ENCODE measurements around the gene RILPL2. TPM values are rescaled to one million over a fixed set of nuclear protein-coding genes. Genes with fewer than 3 reads are reported as not detected.
"Not testable (repeated sequence)": the region's sequence is repeated elsewhere in the genome, so short reads cannot be mapped to it uniquely, and the experiment has no call there.

The RILPL2 gene
- total RNA-seq, 1 donor from 2014 or later, result 2.1 TPM

- intact Hi-C loops (cut with micrococcal nuclease), result no loop called here
- ATAC-seq (no peak), DNase-seq (no peak)
Observed at GRCh38 chr12:123453165-123453564, 16.7 kb upstream of the RILPL2 start.

GRCh38 chr12:123452276-123452550, 15.7 kb upstream of the RILPL2 start:
- DNase-seq; ATAC-seq; intact Hi-C loops (cut with micrococcal nuclease): not testable (repeated sequence)

GRCh38 chr12:123450636-123451035, 14.2 kb upstream of the RILPL2 start:
- ATAC-seq (no peak), DNase-seq (no peak)
- intact Hi-C loops (cut with micrococcal nuclease), result no loop called here

DNA sequence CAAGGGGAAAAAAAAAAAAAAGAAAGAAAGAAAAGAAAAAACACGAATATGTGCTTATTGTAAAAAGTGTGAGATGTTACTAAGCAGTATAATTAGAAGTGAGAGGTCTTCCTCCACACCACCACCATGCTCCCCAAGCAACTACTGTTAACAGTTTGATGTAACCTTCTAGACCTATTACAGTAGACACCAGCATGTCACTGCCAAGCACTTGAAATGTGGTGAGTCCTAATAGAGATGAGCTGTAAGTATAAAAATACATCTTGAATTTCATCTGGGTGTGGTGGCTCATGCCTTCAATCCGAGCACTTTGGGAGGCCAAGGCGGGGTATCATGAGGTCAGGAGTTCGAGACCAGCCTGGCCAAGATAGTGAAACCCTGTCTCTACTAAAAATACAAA, 13.4 kb upstream of the RILPL2 start:
- intact Hi-C loops (cut with micrococcal nuclease), result no loop called here
- ATAC-seq (no peak), DNase-seq (no peak)

GRCh38 chr12:123449249-123449733, 12.8 kb upstream of the RILPL2 start:
- intact Hi-C loops (cut with micrococcal nuclease), result no loop called here
- ATAC-seq, result no peak

GRCh38 chr12:123446333-123446713, 9.8 kb upstream of the RILPL2 start:
- ATAC-seq (no peak), DNase-seq (no peak)
- intact Hi-C loops (cut with micrococcal nuclease), result no loop called here

More at GRCh38 chr12:123449249-123449733, 12.8 kb upstream of the RILPL2 start:
- no peak for DNase-seq

- DNase-seq (peak; percentile 40), ATAC-seq (peak; percentile 69)
- intact Hi-C loops (cut with micrococcal nuclease), result no loop called here
Observed at GRCh38 chr12:123445388-123446332, 9.2 kb upstream of the RILPL2 start.

- DNase-seq (no peak), ATAC-seq (peak; percentile 11)
- intact Hi-C loops (cut with micrococcal nuclease), result no loop called here
Observed at GRCh38 chr12:123444092-123445026, 7.9 kb upstream of the RILPL2 start.

DNA sequence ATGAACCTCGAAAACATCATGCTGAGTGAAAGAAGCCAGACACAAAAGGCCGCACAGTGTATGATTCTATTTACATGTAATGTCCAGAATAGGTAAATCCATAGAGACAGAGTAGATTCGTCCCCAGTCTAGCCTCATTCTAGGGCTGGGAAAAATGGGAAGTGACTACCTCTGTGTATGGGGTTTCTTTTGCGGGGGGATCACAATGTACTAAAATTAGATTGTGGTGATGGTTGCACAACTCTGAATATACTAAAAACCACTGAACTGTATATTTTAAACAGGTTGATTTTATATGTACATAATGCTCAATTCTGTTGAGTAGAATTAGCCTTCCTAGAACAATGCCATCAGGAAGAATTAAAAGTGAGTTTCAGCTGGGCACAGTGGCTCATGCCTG, 6.3 kb upstream of the RILPL2 start:
- ATAC-seq, result no peak

DNA sequence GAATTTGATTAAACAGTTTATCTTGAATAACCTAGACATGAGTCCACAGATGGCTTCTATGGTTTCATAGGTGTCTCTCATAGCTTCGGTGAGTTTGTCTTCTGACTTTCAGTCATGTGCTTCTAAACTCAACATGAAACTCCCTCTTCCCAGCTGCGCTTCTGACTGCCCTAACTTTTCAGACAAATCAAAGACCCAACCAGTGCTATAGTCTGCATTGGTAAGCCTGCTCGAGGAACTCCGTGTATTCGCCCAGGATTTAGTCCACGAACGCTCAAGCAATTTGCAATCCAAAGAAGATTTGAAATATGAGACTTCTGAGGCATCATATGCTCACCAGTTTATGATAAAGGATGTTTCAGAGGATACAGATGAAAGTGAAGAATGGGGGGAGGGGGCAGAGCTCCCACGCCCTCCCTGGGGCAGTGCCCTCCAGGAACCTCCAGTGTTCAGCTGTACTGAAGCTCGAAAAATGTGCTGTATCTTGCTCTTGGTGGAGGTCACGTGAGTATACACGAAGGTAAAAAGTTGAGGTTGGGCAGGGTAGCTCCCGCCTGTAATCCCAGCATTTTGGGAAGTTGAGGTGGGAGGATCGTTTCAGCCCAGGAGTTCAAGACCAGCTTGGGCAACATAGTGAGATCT, 5.2 kb upstream of the RILPL2 start:
- DNase-seq (no peak), ATAC-seq (no peak)
- intact Hi-C loops (cut with micrococcal nuclease), result no loop called here

More for the DNA sequence above, 6.3 kb upstream of the RILPL2 start:
- intact Hi-C loops (cut with micrococcal nuclease), result no loop called here
- no peak for DNase-seq

GRCh38 chr12:123435636-123436016, 858 bp downstream of the RILPL2 start:
- intact Hi-C loops (cut with micrococcal nuclease), result no loop called here
- ATAC-seq (no peak), DNase-seq (no peak)

- intact Hi-C loops (cut with micrococcal nuclease), result no loop called here
- no peak for DNase-seq
- no peak for ATAC-seq
Observed at GRCh38 chr12:123433615-123434014, 2.9 kb downstream of the RILPL2 start.

GRCh38 chr12:123431951-123432817, 4.3 kb downstream of the RILPL2 start:
- intact Hi-C loops (cut with micrococcal nuclease); DNase-seq; ATAC-seq: not testable (repeated sequence)

GRCh38 chr12:123429101-123429500, 7.4 kb downstream of the RILPL2 start:
- DNase-seq; ATAC-seq; intact Hi-C loops (cut with micrococcal nuclease): not testable (repeated sequence)

- DNase-seq (no peak), ATAC-seq (no peak)
- intact Hi-C loops (cut with micrococcal nuclease), result no loop called here
Observed at GRCh38 chr12:123428591-123428990, 7.9 kb downstream of the RILPL2 start.

- intact Hi-C loops (cut with micrococcal nuclease), result no loop called here
- ATAC-seq, result no peak
- no peak for DNase-seq
Observed at GRCh38 chr12:123427036-123427769, 9.3 kb downstream of the RILPL2 start.

DNA sequence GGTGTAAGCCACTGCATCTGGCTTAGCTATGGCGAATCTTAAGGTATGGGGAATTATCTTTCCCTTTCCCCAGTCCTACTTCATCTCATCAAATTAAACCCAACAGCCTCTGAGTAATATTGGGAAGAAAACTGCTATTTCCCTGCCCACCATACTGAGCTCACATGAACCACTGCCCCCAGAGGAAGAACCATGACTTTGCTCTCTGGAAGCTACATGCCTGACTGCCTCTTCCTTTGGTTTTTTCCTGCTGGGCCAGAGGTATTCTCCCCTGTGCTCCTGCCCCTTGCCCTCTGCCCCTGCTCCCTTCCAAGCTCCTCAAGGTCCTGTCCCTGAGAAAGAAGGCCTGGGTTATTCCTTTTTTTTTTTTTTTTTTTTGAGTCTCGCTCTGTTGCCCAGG, 15.2 kb downstream of the RILPL2 start:
- no peak for DNase-seq

DNA sequence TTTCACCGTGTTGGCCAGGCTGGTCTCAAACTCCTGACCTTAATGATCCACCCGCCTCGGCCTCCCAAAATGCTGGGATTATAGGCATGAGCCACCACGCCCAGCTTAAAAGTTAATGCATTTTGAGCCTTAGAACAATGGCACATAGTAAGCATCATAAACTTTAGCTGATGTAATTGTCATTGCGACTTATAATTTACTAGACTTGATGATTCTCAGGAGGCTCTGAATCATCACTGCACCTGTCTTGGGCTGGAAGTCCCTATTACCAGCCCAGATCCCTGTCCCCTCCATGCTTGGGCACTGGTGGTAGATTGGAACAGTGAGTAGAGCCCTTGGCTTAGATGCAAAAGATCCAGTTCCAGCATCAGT, 26.5 kb downstream of the RILPL2 start:
- intact Hi-C loops (cut with micrococcal nuclease), result no loop called here
- ATAC-seq, result no peak
- DNase-seq, result no peak

More for the DNA sequence above, 15.2 kb downstream of the RILPL2 start:
- ATAC-seq, result no peak
- intact Hi-C loops (cut with micrococcal nuclease), result no loop called here
